Renal cortical epithelial cell (primary cell): Measurements from ENCODE around the gene TMEM200B. TPM values are rescaled to one million over a fixed set of nuclear protein-coding genes. Genes with fewer than 3 reads are reported as not detected.
A peak's percentile ranks its signal among the peaks of the same experiment; 100 is the strongest.
"Not testable (repeated sequence)": the region's sequence is repeated elsewhere in the genome, so short reads cannot be mapped to it uniquely, and the experiment has no call there.

Experiments used
- DNase-seq: peaks from one replicate; pipeline ENCODE4 v3.0.0-alpha.2; 2011; ENCODE audit warnings: low read depth
- total RNA-seq: library from RNA; depleted of rRNA; stranded (reverse); fragments of >200 nt; gene quantifications from 2 replicates; pipeline ENCODE4 v1.2.3, GENCODE V29; 2014

Gene TMEM200B
- total RNA-seq = 2.9 and 9.0 TPM in 2 replicates

- DNase-seq = no peak
Measured at GRCh38 chr1:29123887-29124365, at the start of gene TMEM200B. TMEM200B (minus strand) TSS chr1:29123903; CDS start chr1:29121828, 2,075 bp downstream.

GRCh38 chr1:29172415-29172939, 48.8 kb upstream of the TMEM200B start:
- no peak for DNase-seq

- no peak for DNase-seq
Measured at GRCh38 chr1:29171521-29171920, 47.8 kb upstream of the TMEM200B start.

GRCh38 chr1:29171089-29171488, 47.4 kb upstream of the TMEM200B start:
- DNase-seq = no peak

GRCh38 chr1:29169976-29170375, 46.3 kb upstream of the TMEM200B start:
- DNase-seq = no peak

- no peak for DNase-seq
Measured at GRCh38 chr1:29167904-29168303, 44.2 kb upstream of the TMEM200B start.

- peak; percentile 96 for DNase-seq
Measured at GRCh38 chr1:29166291-29166878, 42.7 kb upstream of the TMEM200B start.

GRCh38 chr1:29164588-29164987, 40.9 kb upstream of the TMEM200B start:
- no peak for DNase-seq

GRCh38 chr1:29162476-29163138, 38.9 kb upstream of the TMEM200B start:
- DNase-seq = no peak

GRCh38 chr1:29162025-29162424, 38.3 kb upstream of the TMEM200B start:
- peak; percentile 51 for DNase-seq

- no peak for DNase-seq
Measured at GRCh38 chr1:29159773-29160172, 36.1 kb upstream of the TMEM200B start.

GRCh38 chr1:29157269-29157601, 33.5 kb upstream of the TMEM200B start:
- no peak for DNase-seq

- peak; percentile 64 for DNase-seq
Measured at GRCh38 chr1:29156543-29157268, 33.0 kb upstream of the TMEM200B start.

- DNase-seq = no peak
Measured at GRCh38 chr1:29152046-29152805, 28.5 kb upstream of the TMEM200B start.

- DNase-seq = not testable (repeated sequence)
Measured at GRCh38 chr1:29150346-29150745, 26.6 kb upstream of the TMEM200B start.

GRCh38 chr1:29148656-29149491, 25.2 kb upstream of the TMEM200B start:
- no peak for DNase-seq

- DNase-seq = peak; percentile 80
Measured at GRCh38 chr1:29145739-29146437, 22.2 kb upstream of the TMEM200B start.

- no peak for DNase-seq
Measured at GRCh38 chr1:29144178-29144577, 20.5 kb upstream of the TMEM200B start.

- DNase-seq = no peak
Measured at GRCh38 chr1:29142714-29143113, 19.0 kb upstream of the TMEM200B start.

GRCh38 chr1:29136391-29136915, 12.8 kb upstream of the TMEM200B start:
- peak; percentile 59 for DNase-seq
